Epithelial cell of proximal tubule (primary cell): ENCODE data around the gene CCDC24. TPM values are rescaled to one million over a fixed set of nuclear protein-coding genes. Genes with fewer than 3 reads are reported as not detected.
A peak's percentile ranks its signal among the peaks of the same experiment; 100 is the strongest.

Experiments
- DNase-seq: peaks from one replicate; pipeline ENCODE4 v3.0.0-alpha.2; 2011; ENCODE audit warnings: low read depth
- H3K4me3 ChIP-seq: 2 replicates; pipeline ENCODE4 v1.5.1; 2011; ENCODE audit warnings: low read depth, mild to moderate bottlenecking, low read length
- total RNA-seq: library from RNA; depleted of rRNA; stranded (reverse); fragments of >200 nt; gene quantifications from 2 replicates; pipeline ENCODE4 v1.2.3, GENCODE V29; 2015
- TF ChIP-seq, protein P1 (sequence below): conservative IDR thresholded peaks from 2 replicates; pipeline ENCODE4 v1.5.1; 2012; ENCODE audit warnings: low read depth, mild to moderate bottlenecking, low read length

CCDC24 gene
- total RNA-seq, 1 donor from 2014 or later, result 6.6 TPM

- DNase-seq, result no peak
- TF ChIP-seq, protein P1, sequence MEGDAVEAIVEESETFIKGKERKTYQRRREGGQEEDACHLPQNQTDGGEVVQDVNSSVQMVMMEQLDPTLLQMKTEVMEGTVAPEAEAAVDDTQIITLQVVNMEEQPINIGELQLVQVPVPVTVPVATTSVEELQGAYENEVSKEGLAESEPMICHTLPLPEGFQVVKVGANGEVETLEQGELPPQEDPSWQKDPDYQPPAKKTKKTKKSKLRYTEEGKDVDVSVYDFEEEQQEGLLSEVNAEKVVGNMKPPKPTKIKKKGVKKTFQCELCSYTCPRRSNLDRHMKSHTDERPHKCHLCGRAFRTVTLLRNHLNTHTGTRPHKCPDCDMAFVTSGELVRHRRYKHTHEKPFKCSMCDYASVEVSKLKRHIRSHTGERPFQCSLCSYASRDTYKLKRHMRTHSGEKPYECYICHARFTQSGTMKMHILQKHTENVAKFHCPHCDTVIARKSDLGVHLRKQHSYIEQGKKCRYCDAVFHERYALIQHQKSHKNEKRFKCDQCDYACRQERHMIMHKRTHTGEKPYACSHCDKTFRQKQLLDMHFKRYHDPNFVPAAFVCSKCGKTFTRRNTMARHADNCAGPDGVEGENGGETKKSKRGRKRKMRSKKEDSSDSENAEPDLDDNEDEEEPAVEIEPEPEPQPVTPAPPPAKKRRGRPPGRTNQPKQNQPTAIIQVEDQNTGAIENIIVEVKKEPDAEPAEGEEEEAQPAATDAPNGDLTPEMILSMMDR, result no peak
Observed at GRCh38 chr1:43947874-43948437, 43.4 kb upstream of the CCDC24 start.

GRCh38 chr1:43949678-43950077 is 41.7 kb upstream of the CCDC24 start:
- no peak for DNase-seq
- H3K4me3 ChIP-seq, result no peak overlapping the region
- TF ChIP-seq, protein P1, result no peak

More at GRCh38 chr1:43947874-43948437, 43.4 kb upstream of the CCDC24 start:
- peak overlapping the region; percentile 98 for H3K4me3 ChIP-seq

DNA sequence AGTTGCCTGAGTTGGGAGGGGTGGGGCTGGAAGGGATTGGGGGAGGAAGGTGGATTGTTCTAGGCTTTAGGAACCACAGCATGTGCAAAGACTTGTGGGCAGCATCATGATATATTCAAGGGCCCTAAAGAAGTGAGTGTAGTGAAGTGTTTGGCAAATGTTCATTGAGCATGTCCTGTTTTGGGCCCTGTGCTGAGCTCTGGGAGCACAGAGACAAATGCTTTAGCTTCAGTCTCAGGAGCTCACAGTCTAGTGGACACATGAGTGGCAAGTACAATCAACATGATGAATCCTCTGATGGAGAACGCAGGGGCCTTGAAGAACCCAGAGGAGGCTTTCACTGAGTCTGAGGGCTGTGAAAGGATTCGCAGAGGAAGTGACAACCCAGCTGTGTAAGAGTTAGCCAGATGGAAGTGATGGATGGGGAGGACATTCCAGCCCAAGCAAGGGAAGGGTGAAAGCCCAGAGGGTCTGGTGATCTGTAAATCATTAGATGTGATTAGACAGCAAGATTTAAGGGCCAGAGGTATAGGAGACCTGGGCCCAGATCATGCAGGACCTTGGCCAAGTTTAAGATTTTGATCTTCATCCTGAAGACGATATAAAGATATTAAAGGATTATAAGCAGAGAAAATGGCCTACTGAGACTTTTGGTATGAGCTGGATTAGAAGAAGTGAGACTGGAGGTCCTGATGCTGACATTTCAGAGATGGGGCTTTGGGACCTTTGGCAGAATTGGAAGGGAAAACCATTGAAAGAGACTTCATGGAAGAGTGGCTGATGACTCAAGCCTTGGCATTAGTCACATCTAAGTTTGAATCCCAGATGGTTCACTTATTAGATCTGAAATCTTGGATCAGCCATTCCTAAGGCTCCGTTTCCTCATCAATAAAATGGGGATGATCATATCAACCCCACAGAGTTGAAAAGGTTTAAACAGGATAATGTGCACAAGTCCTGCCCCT is 40.1 kb upstream of the CCDC24 start:
- no peak overlapping the region for H3K4me3 ChIP-seq
- TF ChIP-seq, protein P1, result no peak
- peak; percentile 53 for DNase-seq

DNA sequence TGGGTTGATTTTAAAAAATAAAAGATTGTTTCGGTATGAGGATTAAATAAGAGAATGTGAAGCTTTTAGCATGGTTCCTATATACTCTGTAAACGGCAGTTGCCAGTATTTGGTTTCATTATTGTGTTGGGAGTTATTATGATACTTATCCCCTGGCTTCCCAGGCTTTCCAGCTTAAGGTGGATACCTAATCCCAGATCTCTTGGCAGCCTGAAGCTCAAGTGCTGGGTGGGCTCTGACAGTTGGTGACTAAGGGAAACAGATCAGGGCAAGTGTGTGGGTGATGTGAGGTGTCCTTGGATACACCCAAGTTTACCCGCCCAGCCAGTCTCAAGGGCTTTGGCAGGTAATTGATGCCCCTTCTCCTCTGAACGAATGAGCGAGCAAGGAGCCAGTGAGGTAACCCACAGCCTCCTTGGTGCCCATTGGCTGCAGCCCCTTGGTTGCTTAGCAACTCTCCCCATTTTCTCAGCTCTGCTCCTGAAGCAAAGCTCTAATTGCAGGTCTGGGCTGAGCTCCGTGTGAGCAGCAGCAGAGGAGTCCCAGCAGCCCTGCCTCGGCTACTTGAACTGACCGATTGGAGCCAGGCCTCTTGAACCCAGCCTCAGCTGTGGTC is 38.6 kb upstream of the CCDC24 start:
- no peak for DNase-seq
- TF ChIP-seq, protein P1, result no peak
- H3K4me3 ChIP-seq, result no peak overlapping the region

GRCh38 chr1:43953361-43953760 is 38.0 kb upstream of the CCDC24 start:
- DNase-seq, result no peak
- H3K4me3 ChIP-seq, result no peak overlapping the region
- TF ChIP-seq, protein P1, result no peak

DNA sequence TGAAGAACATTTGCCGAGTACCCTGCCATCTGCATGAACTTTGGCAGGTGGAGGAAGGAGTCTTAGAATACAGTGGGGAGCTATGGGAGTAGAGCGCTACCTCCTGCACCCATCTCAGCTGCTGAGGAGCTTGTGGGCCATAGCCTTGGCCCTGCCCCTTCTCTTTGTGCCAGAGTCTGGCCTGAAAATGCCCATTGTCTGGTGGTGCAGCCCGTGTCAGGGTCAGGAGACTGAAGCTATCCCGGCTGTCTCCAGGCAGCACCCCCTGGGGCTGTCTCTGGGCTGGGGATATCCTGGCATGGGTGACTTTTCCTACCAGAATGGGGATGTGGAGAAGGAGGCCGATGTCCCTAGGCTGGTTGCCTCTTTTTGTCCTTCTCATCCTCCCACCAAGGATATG is 37.4 kb upstream of the CCDC24 start:
- H3K4me3 ChIP-seq, result no peak overlapping the region

More for the DNA sequence above, 37.4 kb upstream of the CCDC24 start:
- TF ChIP-seq, protein P1, result no peak
- no peak for DNase-seq
